ENCODE data around the gene WFS1. TPM values are rescaled to one million over a fixed set of nuclear protein-coding genes. Genes with fewer than 3 reads are reported as not detected.

Gene WFS1
- total and polyA plus RNA-seq, 2 of the 13 experiments (the other 11 are each of a cell fraction or from before 2014, with no cell fraction given) = 39.1 to 42.2 TPM

DNA sequence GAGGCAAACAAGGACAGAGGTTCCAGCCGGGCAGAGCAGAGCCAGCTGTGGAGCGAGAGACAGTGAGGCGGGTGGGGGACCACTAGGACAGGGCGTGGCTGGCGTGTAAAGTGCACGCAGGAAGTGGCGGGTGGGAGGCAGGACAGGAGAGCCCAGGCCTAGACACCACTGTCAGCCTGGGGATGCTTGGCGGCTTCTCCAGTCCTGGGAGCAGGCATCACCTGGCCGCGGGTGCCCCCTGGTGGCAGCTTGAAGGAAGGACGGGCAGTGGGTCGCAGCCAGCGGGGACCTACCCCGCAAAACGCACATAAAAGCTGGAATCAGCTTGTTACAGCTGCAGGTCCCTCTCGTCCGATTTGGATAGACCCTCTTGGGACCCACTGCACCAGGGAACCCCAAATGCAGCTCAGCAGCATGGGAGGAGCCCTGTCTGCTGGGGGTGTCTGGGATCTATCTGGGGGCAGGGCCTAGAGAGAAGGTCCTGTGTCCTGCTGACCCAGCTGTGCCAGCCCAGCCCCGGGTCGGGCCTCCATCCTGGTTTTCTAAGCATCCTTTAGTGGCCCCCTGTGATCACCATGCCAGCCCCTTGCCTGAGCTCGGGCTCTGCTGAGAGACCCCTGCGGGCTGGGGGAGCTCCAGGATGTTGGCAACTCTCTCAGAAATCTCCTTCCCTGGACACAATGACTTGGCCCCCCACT lies 57.7 kb downstream of the WFS1 start:
- POLR2A ChIA-PET = interaction anchor here (1.0 to 1.2 kb wide), 2 partner anchors 18 to 63 kb away, joined by 5 to 9 read pairs; no protein-coding TSS in a partner anchor
- TF ChIP-seq BHLHE40 (IDR thresholded peaks at IDR 0.05; ENCODE audit: low read length) (peak; percentile 11; the same call in 1 of the 2 replicates), ZNF788 (CRISPR knock-in tag; IDR thresholded peaks at IDR 0.05; ENCODE audit: borderline replicate concordance) (peak; percentile 38; the same call in 1 of the 2 replicates), ZNF574 (CRISPR knock-in tag; IDR thresholded peaks at IDR 0.05) (peak; percentile 64), RAD21 (CRISPR knock-in tag; IDR thresholded peaks at IDR 0.05) (peak; percentile 99), TAF15 (IDR thresholded peaks at IDR 0.05; ENCODE audit: low read depth, low read length, poor library complexity, severe bottlenecking) (no peak), PAXIP1 (CRISPR knock-in tag; conservative IDR thresholded peaks at IDR 0.05) (no peak), GABPB1 (CRISPR knock-in tag; IDR thresholded peaks at IDR 0.05) (peak; percentile 46; the same call in 1 of the 2 replicates), MED13 (CRISPR knock-in tag; IDR thresholded peaks at IDR 0.05) (0 out of 2 replicates have a peak, but pooled peaks have one; percentile 33)
- TF ChIP-seq, protein P1, sequence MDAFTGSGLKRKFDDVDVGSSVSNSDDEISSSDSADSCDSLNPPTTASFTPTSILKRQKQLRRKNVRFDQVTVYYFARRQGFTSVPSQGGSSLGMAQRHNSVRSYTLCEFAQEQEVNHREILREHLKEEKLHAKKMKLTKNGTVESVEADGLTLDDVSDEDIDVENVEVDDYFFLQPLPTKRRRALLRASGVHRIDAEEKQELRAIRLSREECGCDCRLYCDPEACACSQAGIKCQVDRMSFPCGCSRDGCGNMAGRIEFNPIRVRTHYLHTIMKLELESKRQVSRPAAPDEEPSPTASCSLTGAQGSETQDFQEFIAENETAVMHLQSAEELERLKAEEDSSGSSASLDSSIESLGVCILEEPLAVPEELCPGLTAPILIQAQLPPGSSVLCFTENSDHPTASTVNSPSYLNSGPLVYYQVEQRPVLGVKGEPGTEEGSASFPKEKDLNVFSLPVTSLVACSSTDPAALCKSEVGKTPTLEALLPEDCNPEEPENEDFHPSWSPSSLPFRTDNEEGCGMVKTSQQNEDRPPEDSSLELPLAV (CRISPR knock-in tag; conservative IDR thresholded peaks at IDR 0.05; ENCODE audit: low read depth) = no peak

More for the DNA sequence above, 57.7 kb downstream of the WFS1 start:
- BruUV-seq (replicated peaks) = no TSS peak
- Histone ChIP-seq H3K27me3 (ENCODE audit: control insufficient read depth in 1 of 2, insufficient read depth in 2 of 2, low read length in 2 of 2) (peaks cover 0 to 18% of the 10 kb centered on the region in 2 experiments; a peak in 3 of 5 replicates), H3K4me2 (ENCODE audit: low read depth, low read length) (peak overlapping the region; percentile 67), H3K79me2 (ENCODE audit: insufficient read depth, low read length) (peaks cover 1% of the 10 kb centered on the region), H4K20me1 (ENCODE audit: insufficient read depth, low read length) (no peaks in the 10 kb centered on the region), H2AFZ (ENCODE audit: low read length) (no peak overlapping the region), H3K4me1 (ENCODE audit: insufficient read depth, low read length) (peaks cover 80% of the 10 kb centered on the region), H3K36me3 (replicated peaks in 1 of 2; ENCODE audit: control insufficient read depth in 1 of 2, insufficient read depth in 2 of 2, low read length in 2 of 2) (no peaks in the 10 kb centered on the region), H3K9me3 (ENCODE audit: low read length) (no peaks in the 10 kb centered on the region), H3K9ac (ENCODE audit: insufficient read depth, low read depth, low read length) (no peak overlapping the region), H3K4me3 (replicated peaks in 1 of 3; ENCODE audit: insufficient read depth in 1 of 3, low read depth in 2 of 3, low read length in 3 of 3) (peak overlapping the region in 1 of 3 experiments; percentile 47; a peak in 1 of 6 replicates), H3K27ac (ENCODE audit: extremely low read length, insufficient read depth, low read length) (no peak overlapping the region)
- ATAC-seq = peak; percentile 70
- in situ Hi-C loops (cut with HindIII; ENCODE audit: extremely low pct_ligation_motif_present, low pct_unique_long_range_greater_than_20kb) = loop anchor here (5.0 kb wide), 1 partner anchor 65 kb away; no protein-coding TSS in a partner anchor
- peak; percentile 74 for FAIRE-seq
- CTCF ChIA-PET (ENCODE audit: low intra/inter-chr PET ratio, low total read pairs) = interaction anchor here (1.5 to 7.9 kb wide), 3 partner anchors 18 to 76 kb away, joined by 26 to 66 read pairs (median 50); no protein-coding TSS in a partner anchor
- peak; percentile 60 for DNase-seq (ENCODE audit: low spot score)
- intact Hi-C loops (cut with micrococcal nuclease; ENCODE audit: unreplicated experiment) = loop anchor here (1.0 kb wide), 3 partner anchors 19 to 77 kb away; no protein-coding TSS in a partner anchor
- 25% methylated on average over 10 of the region's 21 CpGs for WGBS (ENCODE audit: low lambda C conversion rate)
